Thoracic aorta (tissue), 2 donors: Measurements from ENCODE around the gene MCC. TPM values are rescaled to one million over a fixed set of nuclear protein-coding genes. Genes with fewer than 3 reads are reported as not detected.

Experiments used
- ATAC-seq: fragments of 150-250 bp; one replicate; pipeline ENCODE4 v1.8.0; 2017; ENCODE audit warnings: low read depth; ENCODE audit not compliant: insufficient number of reproducible peaks, low FRiP score
- DNase-seq: peaks from one replicate; pipeline ENCODE4 v3.0.0-alpha.2; 2020; ENCODE audit warnings: low spot score
- H3K27ac ChIP-seq, 2 donors: fragments of 200-600 bp; sonication (generic); 1 replicate in 1 of 2; 2 replicates in 1 of 2; pipeline ENCODE4 v1.5.1; 2016; ENCODE audit warnings: mild to moderate bottlenecking in 2 of 2, moderate library complexity in 2 of 2
- H3K27me3 ChIP-seq: fragments of 200-600 bp; sonication (generic); replicated peaks from 2 replicates; pipeline ENCODE4 v1.6.0; 2016; ENCODE audit warnings: mild to moderate bottlenecking; ENCODE audit not compliant: insufficient read depth
- H3K36me3 ChIP-seq: fragments of 200-600 bp; sonication (generic); one replicate; pipeline ENCODE4 v1.5.1; 2016
- H3K4me1 ChIP-seq, 2 donors: fragments of 200-600 bp; sonication (generic); 1 replicate in 1 of 2; 2 replicates in 1 of 2; pipeline versions ENCODE4 v1.5.1 to v1.6.0; 2016; ENCODE audit warnings: low read depth in 2 of 2, mild to moderate bottlenecking in 1 of 2; ENCODE audit not compliant: control insufficient read depth in 1 of 2
- H3K4me3 ChIP-seq: fragments of 200-600 bp; sonication (generic); 2 replicates; pipeline ENCODE4 v1.5.1; 2016; ENCODE audit warnings: mild to moderate bottlenecking
- H3K9me3 ChIP-seq: fragments of 200-600 bp; sonication (generic); 2 replicates; pipeline ENCODE4 v1.5.1; 2016
- total RNA-seq, 2 donors: library from RNA; depleted of rRNA; stranded (reverse); fragments of >200 nt; gene quantifications; one replicate each; pipeline versions ENCODE4 v1.1.0 to v1.2.3, GENCODE V29; 2016
- TF ChIP-seq, protein P1 (sequence below): fragments of 200-600 bp; sonication (generic); IDR thresholded peaks from one replicate; pipeline ENCODE4 v1.5.1; 2019; ENCODE audit warnings: antibody characterized with exemption

Gene MCC
- total RNA-seq, 2 donors from 2014 or later, result 14.6 to 27.2 TPM

GRCh38 chr5:113197456-113198200 lies 290.6 kb downstream of the MCC start:
- H3K36me3 ChIP-seq, result no peaks in the 10 kb centered on the region
- no peak overlapping the region for H3K4me3 ChIP-seq
- H3K9me3 ChIP-seq, result no peaks in the 10 kb centered on the region
- DNase-seq (no peak), ATAC-seq (no peak)
- no peaks in the 10 kb centered on the region for H3K27me3 ChIP-seq
- no peak overlapping the region for H3K27ac ChIP-seq
- no peaks in the 10 kb centered on the region for H3K4me1 ChIP-seq
- TF ChIP-seq, protein P1, sequence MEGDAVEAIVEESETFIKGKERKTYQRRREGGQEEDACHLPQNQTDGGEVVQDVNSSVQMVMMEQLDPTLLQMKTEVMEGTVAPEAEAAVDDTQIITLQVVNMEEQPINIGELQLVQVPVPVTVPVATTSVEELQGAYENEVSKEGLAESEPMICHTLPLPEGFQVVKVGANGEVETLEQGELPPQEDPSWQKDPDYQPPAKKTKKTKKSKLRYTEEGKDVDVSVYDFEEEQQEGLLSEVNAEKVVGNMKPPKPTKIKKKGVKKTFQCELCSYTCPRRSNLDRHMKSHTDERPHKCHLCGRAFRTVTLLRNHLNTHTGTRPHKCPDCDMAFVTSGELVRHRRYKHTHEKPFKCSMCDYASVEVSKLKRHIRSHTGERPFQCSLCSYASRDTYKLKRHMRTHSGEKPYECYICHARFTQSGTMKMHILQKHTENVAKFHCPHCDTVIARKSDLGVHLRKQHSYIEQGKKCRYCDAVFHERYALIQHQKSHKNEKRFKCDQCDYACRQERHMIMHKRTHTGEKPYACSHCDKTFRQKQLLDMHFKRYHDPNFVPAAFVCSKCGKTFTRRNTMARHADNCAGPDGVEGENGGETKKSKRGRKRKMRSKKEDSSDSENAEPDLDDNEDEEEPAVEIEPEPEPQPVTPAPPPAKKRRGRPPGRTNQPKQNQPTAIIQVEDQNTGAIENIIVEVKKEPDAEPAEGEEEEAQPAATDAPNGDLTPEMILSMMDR, result no peak

GRCh38 chr5:113195771-113196170 lies 292.5 kb downstream of the MCC start:
- no peak overlapping the region for H3K27ac ChIP-seq
- ATAC-seq (no peak), DNase-seq (no peak)
- H3K36me3 ChIP-seq, result no peaks in the 10 kb centered on the region
- H3K9me3 ChIP-seq, result no peaks in the 10 kb centered on the region
- no peaks in the 10 kb centered on the region for H3K4me1 ChIP-seq
- H3K4me3 ChIP-seq, result no peak overlapping the region
- no peaks in the 10 kb centered on the region for H3K27me3 ChIP-seq
- TF ChIP-seq, protein P1, result no peak

- H3K4me3 ChIP-seq, result no peak overlapping the region
- no peaks in the 10 kb centered on the region for H3K27me3 ChIP-seq
- H3K36me3 ChIP-seq, result no peaks in the 10 kb centered on the region
- H3K27ac ChIP-seq, result no peak overlapping the region
- ATAC-seq (no peak), DNase-seq (no peak)
- TF ChIP-seq, protein P1, result no peak
- H3K9me3 ChIP-seq, result no peaks in the 10 kb centered on the region
- no peaks in the 10 kb centered on the region for H3K4me1 ChIP-seq
Measured at GRCh38 chr5:113195251-113195650, 293.0 kb downstream of the MCC start.

- Histone ChIP-seq H3K27me3 (no peaks in the 10 kb centered on the region), H3K4me1 (no peaks in the 10 kb centered on the region), H3K9me3 (no peaks in the 10 kb centered on the region), H3K36me3 (no peaks in the 10 kb centered on the region), H3K4me3 (no peak overlapping the region), H3K27ac (no peak overlapping the region)
- no peak for ATAC-seq
- TF ChIP-seq, protein P1, result no peak
- DNase-seq, result no peak
Measured at GRCh38 chr5:113194591-113194990, 293.7 kb downstream of the MCC start.

DNA sequence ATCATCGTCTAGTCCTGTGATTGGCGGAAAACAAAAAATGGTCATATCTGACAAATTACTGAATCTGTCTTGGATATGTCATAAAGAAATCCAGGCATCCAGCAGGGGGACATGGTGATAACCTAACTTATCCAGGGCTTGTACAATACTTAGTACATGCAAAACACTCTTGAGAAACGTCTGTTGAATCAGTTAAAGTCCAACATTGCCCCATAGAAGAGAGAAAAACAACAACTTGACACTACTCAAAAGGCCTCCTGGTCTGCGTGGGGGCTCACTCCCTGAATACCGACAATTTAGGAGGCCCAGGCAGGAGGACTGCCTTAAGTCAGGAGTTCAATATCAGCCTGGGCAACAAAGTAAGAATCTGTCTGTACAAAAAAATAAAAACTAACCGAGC lies 294.1 kb downstream of the MCC start:
- TF ChIP-seq, protein P1, result no peak
- no peaks in the 10 kb centered on the region for H3K4me1 ChIP-seq
- DNase-seq (no peak), ATAC-seq (no peak)
- no peaks in the 10 kb centered on the region for H3K27me3 ChIP-seq
- H3K4me3 ChIP-seq, result no peak overlapping the region
- H3K9me3 ChIP-seq, result no peaks in the 10 kb centered on the region
- no peak overlapping the region for H3K27ac ChIP-seq
- H3K36me3 ChIP-seq, result no peaks in the 10 kb centered on the region
